ENCODE data around the gene CARMIL1. TPM values are rescaled to one million over a fixed set of nuclear protein-coding genes. Genes with fewer than 3 reads are reported as not detected.

Gene CARMIL1
- total RNA-seq, 1 experiment from 2014 or later = 23.6 TPM

DNA sequence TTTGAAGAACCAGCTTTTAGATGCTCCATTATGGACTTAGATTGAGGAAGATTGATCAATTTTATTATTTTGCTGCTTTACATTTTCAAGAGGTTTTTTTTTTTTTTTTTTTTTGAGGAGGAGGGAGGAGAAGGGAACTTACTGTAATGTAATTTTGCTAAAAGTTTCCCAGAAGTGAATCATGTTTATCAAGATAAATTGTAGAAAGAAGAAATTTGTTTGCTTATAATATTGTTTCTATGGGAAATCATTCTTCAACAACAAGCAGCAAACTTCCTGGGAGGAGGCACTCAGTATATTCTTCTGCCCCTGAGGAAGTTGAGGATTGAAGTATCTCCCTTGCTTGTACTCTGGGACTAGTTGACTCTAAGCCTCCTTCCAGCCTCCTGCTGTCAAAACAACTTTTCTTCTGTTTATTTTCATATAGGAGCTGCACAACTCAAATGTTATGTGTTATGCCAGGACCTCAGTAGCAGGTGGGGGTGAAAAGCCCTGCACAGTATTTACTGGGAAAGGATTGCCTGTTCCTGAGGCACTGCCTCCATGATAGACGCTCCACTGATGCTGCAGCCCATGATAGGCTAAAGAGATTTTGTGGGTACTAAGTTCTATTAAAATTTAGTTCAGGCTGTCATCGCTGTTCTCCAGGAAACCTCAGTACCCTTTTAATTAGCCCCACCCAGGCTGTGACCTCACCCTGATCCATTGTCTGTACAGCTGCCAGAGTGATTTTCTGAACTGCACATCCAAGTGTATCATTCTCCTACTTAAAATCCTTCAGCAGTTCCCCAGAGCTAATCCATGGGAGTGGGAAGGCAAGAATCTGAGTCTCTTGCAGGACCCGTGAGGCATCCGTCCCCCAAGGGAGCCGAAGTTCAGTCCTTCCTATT is 51.9 kb downstream of the CARMIL1 start:
- Histone ChIP-seq H4K8ac (replicated peaks; ENCODE audit: insufficient read length, low read depth, low read length) (no peak overlapping the region), H3K9me3 (ENCODE audit: control insufficient read depth, low read depth, low read length) (no peaks in the 10 kb centered on the region), H2BK12ac (ENCODE audit: insufficient read length, low read depth, low read length) (no peak overlapping the region), H3K18ac (ENCODE audit: insufficient read length, low read depth, low read length) (no peak overlapping the region), H3K27ac (ENCODE audit: insufficient read length, low read depth, low read length) (no peak overlapping the region), H2AFZ (ENCODE audit: low read length) (no peak overlapping the region), H2BK20ac (ENCODE audit: low read depth, low read length, poor library complexity, severe bottlenecking) (no peak overlapping the region), H3K4ac (ENCODE audit: low read depth, low read length) (no peak overlapping the region), H3K23ac (ENCODE audit: insufficient read length, low read depth, low read length) (no peak overlapping the region), H2BK5ac (ENCODE audit: insufficient read length, low read length) (no peak overlapping the region), H4K5ac (ENCODE audit: insufficient read length, low read depth, low read length) (no peak overlapping the region), H3K79me2 (ENCODE audit: insufficient read depth, low read length) (peaks cover 10% of the 10 kb centered on the region; the same call in 1 of the 2 replicates), H2BK15ac (ENCODE audit: low read depth, low read length) (no peak overlapping the region), H3K9ac (ENCODE audit: extremely low read depth, insufficient read length, low read length) (no peak overlapping the region), H4K20me1 (ENCODE audit: control insufficient read depth, insufficient read depth, insufficient read length) (no peaks in the 10 kb centered on the region), H3T11ph (ENCODE audit: low read length) (no peak overlapping the region), H4K91ac (ENCODE audit: insufficient read length, low read depth, low read length) (no peak overlapping the region), H2BK120ac (ENCODE audit: low read depth, low read length, poor library complexity, severe bottlenecking) (no peak overlapping the region), H3K4me1 (ENCODE audit: insufficient read depth, low read length) (peaks cover 13% of the 10 kb centered on the region; the same call in 1 of the 2 replicates), H2AK5ac (ENCODE audit: insufficient read length, low read length) (no peak overlapping the region), H3K23me2 (ENCODE audit: insufficient read length, low read depth, low read length, poor library complexity, severe bottlenecking) (no peaks in the 10 kb centered on the region), H3K79me1 (ENCODE audit: insufficient read depth, low read depth, low read length, poor library complexity, severe bottlenecking) (no peaks in the 10 kb centered on the region), H3K4me2 (ENCODE audit: insufficient read depth, insufficient read length, low read length) (no peak overlapping the region), H3K14ac (ENCODE audit: insufficient read depth, low read length) (no peak overlapping the region), H3K56ac (ENCODE audit: insufficient read length, low read depth, low read length) (no peak overlapping the region), H3K27me3 (ENCODE audit: insufficient read depth, low read length) (no peaks in the 10 kb centered on the region)
- H3K9me3 Mint-ChIP-seq = no peaks in the 10 kb centered on the region
- H3K4me3 Mint-ChIP-seq = no peak overlapping the region
- peak overlapping the region in 1 of 3 experiments; percentile 11; a peak in 3 of 7 replicates for H3K27ac Mint-ChIP-seq
- TF ChIP-seq, protein P1, sequence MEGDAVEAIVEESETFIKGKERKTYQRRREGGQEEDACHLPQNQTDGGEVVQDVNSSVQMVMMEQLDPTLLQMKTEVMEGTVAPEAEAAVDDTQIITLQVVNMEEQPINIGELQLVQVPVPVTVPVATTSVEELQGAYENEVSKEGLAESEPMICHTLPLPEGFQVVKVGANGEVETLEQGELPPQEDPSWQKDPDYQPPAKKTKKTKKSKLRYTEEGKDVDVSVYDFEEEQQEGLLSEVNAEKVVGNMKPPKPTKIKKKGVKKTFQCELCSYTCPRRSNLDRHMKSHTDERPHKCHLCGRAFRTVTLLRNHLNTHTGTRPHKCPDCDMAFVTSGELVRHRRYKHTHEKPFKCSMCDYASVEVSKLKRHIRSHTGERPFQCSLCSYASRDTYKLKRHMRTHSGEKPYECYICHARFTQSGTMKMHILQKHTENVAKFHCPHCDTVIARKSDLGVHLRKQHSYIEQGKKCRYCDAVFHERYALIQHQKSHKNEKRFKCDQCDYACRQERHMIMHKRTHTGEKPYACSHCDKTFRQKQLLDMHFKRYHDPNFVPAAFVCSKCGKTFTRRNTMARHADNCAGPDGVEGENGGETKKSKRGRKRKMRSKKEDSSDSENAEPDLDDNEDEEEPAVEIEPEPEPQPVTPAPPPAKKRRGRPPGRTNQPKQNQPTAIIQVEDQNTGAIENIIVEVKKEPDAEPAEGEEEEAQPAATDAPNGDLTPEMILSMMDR (conservative IDR thresholded peaks at IDR 0.05) = no peak
- no peak for DNase-seq
- peaks cover 58 to 69% of the 10 kb centered on the region in 2 experiments for H3K4me1 Mint-ChIP-seq
- H3K27me3 Mint-ChIP-seq (ENCODE audit: low read depth) = no peaks in the 10 kb centered on the region
- H3K36me3 Mint-ChIP-seq (ENCODE audit: insufficient read depth in 1 of 3, low read depth in 3 of 3) = no peaks in the 10 kb centered on the region
- no CpG with 5 or more reads among the region's 5 CpGs for WGBS (ENCODE audit: extremely low coverage, insufficient read length, low lambda C conversion rate)

Measured in H9 (cell line).